Activated CD8-positive, alpha-beta T cell treated with anti-CD3 and anti-CD28 coated beads for 36 hours (primary cell): ENCODE measurements around the gene ATP6V1C2. TPM values are rescaled to one million over a fixed set of nuclear protein-coding genes. Genes with fewer than 3 reads are reported as not detected.

Source experiments
- ATAC-seq: fragments of 200-7000 bp; cut with Tn5 transposase; one replicate; pipeline ENCODE4 v1.10.0; 2021; ENCODE audit warnings: mild to moderate bottlenecking, moderate library complexity
- CTCF ChIA-PET: fragments of 350-600 bp; sonication (Branson Sonifier 250); formaldehyde crosslinking; loops from one replicate; lab custom pipeline; 2021; ENCODE audit warnings: antibody characterized with exemption; lab: Charles Lee
- POLR2A ChIA-PET: fragments of 350-600 bp; sonication (Branson Sonifier 250); formaldehyde crosslinking; loops from one replicate; lab custom pipeline; 2021; ENCODE audit warnings: antibody characterized with exemption; lab: Charles Lee
- DNase-seq: peaks from one replicate; pipeline ENCODE4 v3.0.0-alpha.2; 2020
- H3K27ac Mint-ChIP-seq: one replicate; pipeline ENCODE4 v1.8.0; 2021; ENCODE audit warnings: mild to moderate bottlenecking, mixed read lengths
- H3K27me3 Mint-ChIP-seq: one replicate; pipeline ENCODE4 v1.8.0; 2021; ENCODE audit warnings: mixed read lengths
- H3K36me3 Mint-ChIP-seq: one replicate; pipeline ENCODE4 v1.8.0; 2021; ENCODE audit warnings: low read depth, mixed read lengths
- H3K4me1 Mint-ChIP-seq: one replicate; pipeline ENCODE4 v1.8.0; 2021; ENCODE audit warnings: low read depth, mixed read lengths
- H3K4me3 Mint-ChIP-seq: one replicate; pipeline ENCODE4 v1.8.0; 2021; ENCODE audit warnings: mild to moderate bottlenecking, moderate library complexity, mixed read lengths
- H3K9me3 Mint-ChIP-seq: one replicate; pipeline ENCODE4 v1.8.0; 2021; ENCODE audit warnings: mixed read lengths
- intact Hi-C: fragments of 100-400 bp; cut with micrococcal nuclease; formaldehyde crosslinking; loops from one replicate; pipeline ENCODE4 v1.10.0; 2022
- total RNA-seq, 2 experiments: library from RNA; stranded (reverse); gene quantifications; one replicate each; pipeline ENCODE4 v1.2.3, GENCODE V29; 2021
- TF ChIP-seq, protein P1 (sequence below): fragments of 200-600 bp; IDR thresholded peaks from one replicate; pipeline ENCODE4 v1.8.0; 2022; ENCODE audit warnings: antibody characterized with exemption, mild to moderate bottlenecking

Gene ATP6V1C2
- total RNA-seq, 2 experiments from 2014 or later: not detected

DNA sequence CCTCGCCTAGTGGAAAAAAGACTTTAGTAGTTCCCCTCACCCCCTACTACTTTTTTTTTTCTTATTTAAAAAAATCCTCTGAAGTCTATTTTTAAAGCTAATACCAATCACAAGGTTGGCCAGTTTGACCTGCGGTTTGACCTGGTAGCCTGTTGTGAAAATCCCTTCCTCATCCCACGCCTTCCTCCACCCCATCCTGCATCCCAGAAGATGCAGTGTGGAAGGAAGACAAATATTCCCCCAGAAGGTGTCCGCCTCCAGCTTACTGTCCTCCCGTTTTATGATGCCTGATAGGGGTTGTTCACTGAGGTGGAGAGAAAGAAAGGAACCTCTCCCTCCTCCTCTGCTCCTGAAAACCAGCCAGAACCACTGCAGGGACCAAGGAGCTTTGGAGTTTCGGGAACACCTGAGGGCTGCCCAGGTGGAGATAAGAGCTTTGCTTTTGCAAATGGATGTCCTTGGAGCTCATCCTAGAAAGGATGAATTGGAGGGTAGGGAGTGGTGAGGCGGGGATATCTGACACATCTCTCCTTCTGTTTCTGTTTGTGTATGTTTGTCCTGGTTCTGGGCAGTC is 909 bp downstream of the ATP6V1C2 start:
- ChIA-PET POLR2A (interaction anchor here (1.3 kb wide), 1 partner anchor 70 kb away, joined by 3 read pairs; no protein-coding TSS in a partner anchor), CTCF (interaction anchor here (0.6 kb wide), 1 partner anchor 40 kb away, joined by 3 read pairs; no protein-coding TSS in a partner anchor)
- no peak for ATAC-seq
- Mint-ChIP-seq H3K9me3 (no peaks in the 10 kb centered on the region), H3K27ac (no peak overlapping the region), H3K4me1 (peaks cover 5% of the 10 kb centered on the region), H3K27me3 (peaks cover 40% of the 10 kb centered on the region), H3K36me3 (no peaks in the 10 kb centered on the region), H3K4me3 (no peak overlapping the region)
- intact Hi-C loops: no loop called here
- DNase-seq: no peak
- TF ChIP-seq, protein P1, sequence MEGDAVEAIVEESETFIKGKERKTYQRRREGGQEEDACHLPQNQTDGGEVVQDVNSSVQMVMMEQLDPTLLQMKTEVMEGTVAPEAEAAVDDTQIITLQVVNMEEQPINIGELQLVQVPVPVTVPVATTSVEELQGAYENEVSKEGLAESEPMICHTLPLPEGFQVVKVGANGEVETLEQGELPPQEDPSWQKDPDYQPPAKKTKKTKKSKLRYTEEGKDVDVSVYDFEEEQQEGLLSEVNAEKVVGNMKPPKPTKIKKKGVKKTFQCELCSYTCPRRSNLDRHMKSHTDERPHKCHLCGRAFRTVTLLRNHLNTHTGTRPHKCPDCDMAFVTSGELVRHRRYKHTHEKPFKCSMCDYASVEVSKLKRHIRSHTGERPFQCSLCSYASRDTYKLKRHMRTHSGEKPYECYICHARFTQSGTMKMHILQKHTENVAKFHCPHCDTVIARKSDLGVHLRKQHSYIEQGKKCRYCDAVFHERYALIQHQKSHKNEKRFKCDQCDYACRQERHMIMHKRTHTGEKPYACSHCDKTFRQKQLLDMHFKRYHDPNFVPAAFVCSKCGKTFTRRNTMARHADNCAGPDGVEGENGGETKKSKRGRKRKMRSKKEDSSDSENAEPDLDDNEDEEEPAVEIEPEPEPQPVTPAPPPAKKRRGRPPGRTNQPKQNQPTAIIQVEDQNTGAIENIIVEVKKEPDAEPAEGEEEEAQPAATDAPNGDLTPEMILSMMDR: no peak

- no peak for DNase-seq
- H3K27me3 Mint-ChIP-seq: peaks cover 3% of the 10 kb centered on the region
- TF ChIP-seq, protein P1: no peak
- ChIA-PET POLR2A (no interaction called here), CTCF (no interaction called here)
- intact Hi-C loops: no loop called here
- no peaks in the 10 kb centered on the region for H3K9me3 Mint-ChIP-seq
- H3K27ac Mint-ChIP-seq: no peak overlapping the region
- H3K4me1 Mint-ChIP-seq: no peaks in the 10 kb centered on the region
- no peaks in the 10 kb centered on the region for H3K36me3 Mint-ChIP-seq
- H3K4me3 Mint-ChIP-seq: no peak overlapping the region
- ATAC-seq: no peak
These were observed 11.6 kb downstream of the ATP6V1C2 start for GRCh38 chr2:10732924-10733565.

- TF ChIP-seq, protein P1: no peak
- ChIA-PET POLR2A (no interaction called here), CTCF (no interaction called here)
- DNase-seq (no peak), ATAC-seq (no peak)
- Mint-ChIP-seq H3K27ac (no peak overlapping the region), H3K36me3 (no peaks in the 10 kb centered on the region), H3K4me1 (no peaks in the 10 kb centered on the region), H3K4me3 (no peak overlapping the region), H3K27me3 (peaks cover 4% of the 10 kb centered on the region), H3K9me3 (no peaks in the 10 kb centered on the region)
- intact Hi-C loops: no loop called here
These were observed 12.1 kb downstream of the ATP6V1C2 start for GRCh38 chr2:10733566-10733925.

GRCh38 chr2:10733980-10734379 is 12.6 kb downstream of the ATP6V1C2 start:
- TF ChIP-seq, protein P1: no peak
- DNase-seq (no peak), ATAC-seq (no peak)
- Mint-ChIP-seq H3K4me3 (no peak overlapping the region), H3K36me3 (no peaks in the 10 kb centered on the region), H3K4me1 (no peaks in the 10 kb centered on the region), H3K27me3 (peaks cover 4% of the 10 kb centered on the region), H3K9me3 (no peaks in the 10 kb centered on the region), H3K27ac (no peak overlapping the region)
- POLR2A ChIA-PET: no interaction called here
- CTCF ChIA-PET: no interaction called here
- intact Hi-C loops: no loop called here

DNA sequence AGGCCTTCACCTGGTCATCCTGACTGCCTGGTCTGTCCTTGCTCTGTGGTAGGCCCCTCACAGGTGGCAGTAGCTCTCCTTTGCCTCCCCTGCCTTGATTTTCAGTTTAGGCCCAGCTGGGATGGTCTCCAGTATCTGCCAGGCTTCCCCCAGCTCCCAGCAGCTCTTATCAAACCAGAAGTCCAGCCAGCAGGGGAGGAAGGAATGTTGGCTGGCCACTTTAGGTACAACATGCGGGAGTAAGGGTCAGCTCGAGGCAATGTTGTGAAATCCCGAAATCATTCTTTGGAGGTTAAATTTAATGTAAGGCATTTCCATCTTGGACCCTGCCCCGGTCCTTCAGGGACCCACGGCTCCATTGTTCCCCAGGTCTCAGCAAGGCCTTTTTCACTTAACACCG is 16.8 kb downstream of the ATP6V1C2 start:
- intact Hi-C loops: no loop called here
- no peak overlapping the region for H3K4me3 Mint-ChIP-seq
- no peak for ATAC-seq
- no peaks in the 10 kb centered on the region for H3K9me3 Mint-ChIP-seq
- ChIA-PET POLR2A (no interaction called here), CTCF (no interaction called here)
- no peak overlapping the region for H3K27ac Mint-ChIP-seq
- H3K4me1 Mint-ChIP-seq: no peaks in the 10 kb centered on the region
- no peaks in the 10 kb centered on the region for H3K36me3 Mint-ChIP-seq
- TF ChIP-seq, protein P1: no peak
- no peak for DNase-seq
- H3K27me3 Mint-ChIP-seq: peaks cover 4% of the 10 kb centered on the region
